Right atrium auricular region (tissue), 2 donors: Measurements from ENCODE around the gene HOXD1. TPM values are rescaled to one million over a fixed set of nuclear protein-coding genes. Genes with fewer than 3 reads are reported as not detected.

Source experiments
- DNase-seq: peaks from one replicate; pipeline ENCODE4 v3.0.0-alpha.2; 2019; ENCODE audit warnings: low spot score
- H3K27ac ChIP-seq, 2 donors: fragments of 200-600 bp; sonication (generic); 1 replicate in 1 of 2; 2 replicates in 1 of 2; pipeline ENCODE4 v1.5.1; 2016 to 2019
- H3K27me3 ChIP-seq, 2 donors: fragments of 200-600 bp; sonication (generic); one replicate each; pipeline versions ENCODE4 v1.5.1 to v1.6.0; 2017 to 2019
- H3K36me3 ChIP-seq: fragments of 200-600 bp; sonication (generic); one replicate; pipeline ENCODE4 v1.5.1; 2016
- H3K4me1 ChIP-seq, 2 donors: fragments of 200-600 bp; sonication (generic); one replicate each; pipeline versions ENCODE4 v1.5.1 to v1.6.0; 2017 to 2019
- H3K4me3 ChIP-seq, 2 donors: fragments of 200-600 bp; sonication (generic); 1 replicate in 1 of 2; 2 replicates in 1 of 2; pipeline ENCODE4 v1.5.1; 2017 to 2019; ENCODE audit warnings: mild to moderate bottlenecking in 1 of 2, moderate library complexity in 1 of 2
- H3K9me3 ChIP-seq, 2 donors: fragments of 200-600 bp; sonication (generic); one replicate each; pipeline ENCODE4 v1.5.1; 2019
- CTCF ChIP-seq, 2 donors: fragments of 200-600 bp; sonication (generic); IDR thresholded peaks; one replicate each; pipeline ENCODE4 v1.5.1; 2019; ENCODE audit warnings: antibody characterized with exemption in 2 of 2
- total RNA-seq, 2 donors: library from RNA; depleted of rRNA; stranded (reverse); fragments of >200 nt; gene quantifications; one replicate each; pipeline ENCODE4 v1.1.0, GENCODE V29; 2016

Gene HOXD1
- total RNA-seq, 2 donors from 2014 or later = not detected

GRCh38 chr2:176147800-176148496 is 40.5 kb upstream of the HOXD1 start:
- DNase-seq = no peak

GRCh38 chr2:176148751-176149421 is 39.6 kb upstream of the HOXD1 start:
- peaks cover 36 to 40% of the 10 kb centered on the region in 2 donors for H3K27me3 ChIP-seq

More at GRCh38 chr2:176147800-176148496, 40.5 kb upstream of the HOXD1 start:
- Histone ChIP-seq H3K4me1 (peaks cover 0 to 10% of the 10 kb centered on the region in 2 donors), H3K9me3 (no peaks in the 10 kb centered on the region), H3K27ac (no peak overlapping the region), H3K36me3 (no peaks in the 10 kb centered on the region), H3K27me3 (peaks cover 31 to 40% of the 10 kb centered on the region in 2 donors), H3K4me3 (no peak overlapping the region)
- TF ChIP-seq CTCF (IDR thresholded peaks at IDR 0.05) = no peak

GRCh38 chr2:176149481-176149938 is 39.0 kb upstream of the HOXD1 start:
- no peaks in the 10 kb centered on the region for H3K9me3 ChIP-seq
- H3K27me3 ChIP-seq = peaks cover 39 to 40% of the 10 kb centered on the region in 2 donors
- no peak for TF ChIP-seq CTCF (IDR thresholded peaks at IDR 0.05)
- no peaks in the 10 kb centered on the region for H3K36me3 ChIP-seq
- DNase-seq = no peak
- peaks cover 0 to 10% of the 10 kb centered on the region in 2 donors for H3K4me1 ChIP-seq
- no peak overlapping the region for H3K4me3 ChIP-seq
- no peak overlapping the region for H3K27ac ChIP-seq

More at GRCh38 chr2:176148751-176149421, 39.6 kb upstream of the HOXD1 start:
- Histone ChIP-seq H3K27ac (no peak overlapping the region), H3K4me3 (no peak overlapping the region), H3K36me3 (no peaks in the 10 kb centered on the region), H3K9me3 (no peaks in the 10 kb centered on the region), H3K4me1 (peaks cover 0 to 10% of the 10 kb centered on the region in 2 donors)
- TF ChIP-seq CTCF (IDR thresholded peaks at IDR 0.05) = no peak
- DNase-seq = no peak

GRCh38 chr2:176149939-176150583 is 38.4 kb upstream of the HOXD1 start:
- H3K4me3 ChIP-seq = no peak overlapping the region
- DNase-seq = no peak
- no peaks in the 10 kb centered on the region for H3K36me3 ChIP-seq
- peaks cover 39 to 40% of the 10 kb centered on the region in 2 donors for H3K27me3 ChIP-seq
- H3K4me1 ChIP-seq = peaks cover 0 to 10% of the 10 kb centered on the region in 2 donors
- no peak overlapping the region for H3K27ac ChIP-seq
- H3K9me3 ChIP-seq = no peaks in the 10 kb centered on the region
- TF ChIP-seq CTCF (IDR thresholded peaks at IDR 0.05) = no peak

GRCh38 chr2:176150584-176151441 is 37.7 kb upstream of the HOXD1 start:
- Histone ChIP-seq H3K4me3 (no peak overlapping the region), H3K4me1 (peaks cover 0 to 10% of the 10 kb centered on the region in 2 donors), H3K27me3 (peaks cover 39 to 44% of the 10 kb centered on the region in 2 donors), H3K27ac (no peak overlapping the region), H3K36me3 (no peaks in the 10 kb centered on the region), H3K9me3 (no peaks in the 10 kb centered on the region)
- no peak for TF ChIP-seq CTCF (IDR thresholded peaks at IDR 0.05)
- DNase-seq = no peak
